SKM-1 (cell line): ENCODE measurements around the gene DNAJC1.

Experiments
- DNase-seq: peaks from one replicate; lab custom pipeline; 2025; ENCODE audit not compliant: unreplicated experiment; lab: John Stamatoyannopoulos, UW

Gene DNAJC1

GRCh38 chr10:22010539-22010938 is 7.0 kb upstream of the DNAJC1 start:
- DNase-seq: no peak

GRCh38 chr10:22006379-22006884 is 2.9 kb upstream of the DNAJC1 start:
- DNase-seq: no peak

GRCh38 chr10:22005763-22006162 is 2.2 kb upstream of the DNAJC1 start:
- no peak for DNase-seq

GRCh38 chr10:22003964-22004281 is 393 bp upstream of the DNAJC1 start:
- DNase-seq: no peak

- no peak for DNase-seq
Observed at GRCh38 chr10:22002591-22003176, 846 bp downstream of the DNAJC1 start.

GRCh38 chr10:21995557-21995956 is 8.0 kb downstream of the DNAJC1 start:
- DNase-seq: no peak

- DNase-seq: no peak
Observed at GRCh38 chr10:21993360-21994001, 10.0 kb downstream of the DNAJC1 start.

- DNase-seq: no peak
Observed at GRCh38 chr10:21991785-21992184, 11.7 kb downstream of the DNAJC1 start.

- no peak for DNase-seq
Observed at GRCh38 chr10:21990449-21990848, 13.1 kb downstream of the DNAJC1 start.

- no peak for DNase-seq
Observed at GRCh38 chr10:21989453-21990154, 13.9 kb downstream of the DNAJC1 start.

- no peak for DNase-seq
Observed at GRCh38 chr10:21985541-21985940, 18.0 kb downstream of the DNAJC1 start.

- no peak for DNase-seq
Observed at GRCh38 chr10:21981118-21981517, 22.4 kb downstream of the DNAJC1 start.

- DNase-seq: no peak
Observed at GRCh38 chr10:21980691-21981090, 22.8 kb downstream of the DNAJC1 start.

GRCh38 chr10:21978191-21978862 is 25.2 kb downstream of the DNAJC1 start:
- DNase-seq: no peak

- DNase-seq: no peak
Observed at GRCh38 chr10:21976739-21977138, 26.8 kb downstream of the DNAJC1 start.

- DNase-seq: no peak
Observed at GRCh38 chr10:21976280-21976679, 27.2 kb downstream of the DNAJC1 start.

GRCh38 chr10:21975378-21975990 is 28.0 kb downstream of the DNAJC1 start:
- no peak for DNase-seq

GRCh38 chr10:21972584-21972983 is 30.9 kb downstream of the DNAJC1 start:
- no peak for DNase-seq

- no peak for DNase-seq
Observed at GRCh38 chr10:21969326-21970287, 33.9 kb downstream of the DNAJC1 start.

GRCh38 chr10:21964983-21965665 is 38.4 kb downstream of the DNAJC1 start:
- DNase-seq: no peak
